K562 (cell line): ENCODE measurements around the gene OR10D3. TPM values are rescaled to one million over a fixed set of nuclear protein-coding genes. Genes with fewer than 3 reads are reported as not detected.
A peak's percentile ranks its signal among the peaks of the same experiment; 100 is the strongest.

Source experiments
- BMI1 ChIP-seq: fragments of 150-350 bp; IDR thresholded peaks from 2 replicates; pipeline ENCODE4 v1.6.1; 2014; ENCODE audit warnings: low read length
- DEAF1 ChIP-seq: fragments of 450-650 bp; formaldehyde crosslinking; IDR thresholded peaks from 2 replicates; pipeline ENCODE4 v1.4.0; 2020; ENCODE audit warnings: mild to moderate bottlenecking, moderate library complexity
- KAT8 ChIP-seq: fragments of 450-650 bp; IDR thresholded peaks from 2 replicates; pipeline ENCODE4 v1.6.1; 2016; ENCODE audit warnings: low read depth, mild to moderate bottlenecking
- ZNF184 ChIP-seq: sonication (generic); formaldehyde crosslinking; IDR thresholded peaks from 2 replicates; pipeline ENCODE4 v1.5.0; 2020; ENCODE audit warnings: missing genetic modification reagents
- ZNF592 ChIP-seq: fragments of 450-650 bp; IDR thresholded peaks from 2 replicates; pipeline ENCODE4 v1.6.1; 2017; ENCODE audit warnings: antibody characterized with exemption, mild to moderate bottlenecking
- polyA plus RNA-seq, 8 experiments: library from polyadenylated mRNA; depleted of rRNA in 4 of 8; stranded (reverse) in 5 of 8; unstranded in 3 of 8; fragments of >200 nt; fragmentation: Nextera tagmentation in 2 of 8; fragmentation: Illumina TruSeq in 1 of 8; extraction: Ambion mirVana in 2 of 8; extraction: Trizol in 1 of 8; gene quantifications; 2 replicates each; pipeline versions ENCODE4 v1.2.1 to v1.2.3, GENCODE V29; 2011 to 2014; ENCODE audit warnings: inconsistent platforms in 1 of 8, missing spikeins in 1 of 8
- total RNA-seq, 7 experiments: library from RNA; depleted of rRNA in 6 of 7; stranded (reverse); fragments of >200 nt in 6 of 7; fragmentation: Illumina TruSeq in 2 of 7; extraction: Trizol in 2 of 7; gene quantifications; 2 replicates each; pipeline versions ENCODE4 v1.2.1 to v1.2.3, GENCODE V29; 2011 to 2021; ENCODE audit warnings: low replicate concordance in 1 of 7
- TF ChIP-seq, protein P1 (sequence below), 3 experiments: IDR thresholded peaks in 2 of 3; conservative IDR thresholded peaks in 1 of 3; 2 replicates each; pipeline ENCODE4 v1.5.1; 2011 to 2012; ENCODE audit warnings: low read length in 3 of 3, mild to moderate bottlenecking in 3 of 3, control low read depth in 2 of 3, improper control_type of control experiment in 1 of 3, inconsistent platforms in 1 of 3, low read depth in 1 of 3, mixed read lengths in 1 of 3, moderate library complexity in 1 of 3; ENCODE audit not compliant: insufficient read depth in 2 of 3

OR10D3 gene
- total and polyA plus RNA-seq, 9 of the 15 experiments (the other 6 are each of a cell fraction or from before 2014, with no cell fraction given), result 0.07 to 2.9 (median 0.80) TPM; not detected in 1

- TF ChIP-seq ZNF592 (0 out of 2 replicates have a peak, but pooled peaks have one; percentile 38), BMI1 (no peak), DEAF1 (0 out of 2 replicates have a peak, but pooled peaks have one; percentile 22), KAT8 (no peak), ZNF184 (CRISPR knock-in tag) (no peak)
- TF ChIP-seq, protein P1, sequence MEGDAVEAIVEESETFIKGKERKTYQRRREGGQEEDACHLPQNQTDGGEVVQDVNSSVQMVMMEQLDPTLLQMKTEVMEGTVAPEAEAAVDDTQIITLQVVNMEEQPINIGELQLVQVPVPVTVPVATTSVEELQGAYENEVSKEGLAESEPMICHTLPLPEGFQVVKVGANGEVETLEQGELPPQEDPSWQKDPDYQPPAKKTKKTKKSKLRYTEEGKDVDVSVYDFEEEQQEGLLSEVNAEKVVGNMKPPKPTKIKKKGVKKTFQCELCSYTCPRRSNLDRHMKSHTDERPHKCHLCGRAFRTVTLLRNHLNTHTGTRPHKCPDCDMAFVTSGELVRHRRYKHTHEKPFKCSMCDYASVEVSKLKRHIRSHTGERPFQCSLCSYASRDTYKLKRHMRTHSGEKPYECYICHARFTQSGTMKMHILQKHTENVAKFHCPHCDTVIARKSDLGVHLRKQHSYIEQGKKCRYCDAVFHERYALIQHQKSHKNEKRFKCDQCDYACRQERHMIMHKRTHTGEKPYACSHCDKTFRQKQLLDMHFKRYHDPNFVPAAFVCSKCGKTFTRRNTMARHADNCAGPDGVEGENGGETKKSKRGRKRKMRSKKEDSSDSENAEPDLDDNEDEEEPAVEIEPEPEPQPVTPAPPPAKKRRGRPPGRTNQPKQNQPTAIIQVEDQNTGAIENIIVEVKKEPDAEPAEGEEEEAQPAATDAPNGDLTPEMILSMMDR (IDR thresholded peaks at IDR 0.05 in 2 of 3, conservative IDR thresholded peaks at IDR 0.05 in 1 of 3; ENCODE audit: insufficient read depth in 2 of 3, low read depth in 1 of 3, low read length in 3 of 3), result peak; percentile 77 to 85 (median 82)
Measured at GRCh38 chr11:124195189-124195734, 12.1 kb downstream of the OR10D3 start (continued).
